Kidney (tissue), 14 donors: ENCODE results near the gene WDR5. TPM values are rescaled to one million over a fixed set of nuclear protein-coding genes. Genes with fewer than 3 reads are reported as not detected.

ENCODE experiments used
- DNase-seq, 5 donors: peaks; one replicate each; pipeline ENCODE4 v3.0.0-alpha.2; 2013 to 2020
- FAIRE-seq: peaks from 2 replicates; lab custom pipeline; 2012; peaks lifted over from hg19 to GRCh38; lab: Jason Lieb, UNC
- H3K27ac ChIP-seq, 2 donors: one replicate each; pipeline ENCODE4 v1.7.0; 2013; ENCODE audit warnings: low read depth in 2 of 2, low read length in 2 of 2, inconsistent platforms in 1 of 2
- H3K27me3 ChIP-seq: one replicate; pipeline ENCODE4 v1.7.1; 2013; ENCODE audit warnings: low read length, inconsistent platforms; ENCODE audit not compliant: control insufficient read depth, insufficient read depth
- H3K36me3 ChIP-seq, 3 donors: one replicate each; pipeline versions ENCODE4 v1.7.0 to v1.7.1; 2013; ENCODE audit warnings: low read length in 3 of 3, control low read depth in 1 of 3, inconsistent platforms in 1 of 3; ENCODE audit not compliant: insufficient read depth in 3 of 3, control insufficient read depth in 2 of 3
- H3K4me1 ChIP-seq, 3 donors: one replicate each; pipeline versions ENCODE4 v1.7.0 to v1.7.1; 2013; ENCODE audit warnings: low read length in 3 of 3, inconsistent platforms in 1 of 3, low read depth in 1 of 3; ENCODE audit not compliant: control insufficient read depth in 2 of 3, insufficient read depth in 2 of 3
- H3K4me3 ChIP-seq, 3 donors: one replicate each; pipeline versions ENCODE4 v1.7.0 to v1.8.1; 2013; ENCODE audit warnings: low read length in 3 of 3, control low read depth in 1 of 3, inconsistent platforms in 1 of 3
- H3K9ac ChIP-seq, 3 donors: one replicate each; pipeline versions ENCODE4 v1.7.0 to v1.7.1; 2013; ENCODE audit warnings: low read length in 3 of 3, control low read depth in 1 of 3, inconsistent platforms in 1 of 3
- H3K9me3 ChIP-seq, 3 donors: one replicate each; pipeline versions ENCODE4 v1.7.0 to v1.7.1; 2013; ENCODE audit warnings: low read length in 3 of 3, control low read depth in 1 of 3, inconsistent platforms in 1 of 3; ENCODE audit not compliant: control insufficient read depth in 2 of 3, insufficient read depth in 1 of 3
- intact Hi-C: fragments of 100-400 bp; cut with DNase I; formaldehyde crosslinking; loops from one replicate; pipeline ENCODE4 v1.11.1; 2022
- polyA plus RNA-seq: library from polyadenylated mRNA; stranded (reverse); fragments of 350-450 nt; fragmentation: Illumina TruSeq; extraction: RNeasy Lipid Tissue Mini Kit (QIAGEN cat#74804); gene quantifications from one replicate; pipeline ENCODE4 v1.2.3, GENCODE V29; 2014; ENCODE audit warnings: low read depth, low replicate concordance; ENCODE audit not compliant: insufficient read depth
- total RNA-seq: library from RNA; stranded (reverse); fragmentation: NEBNext Ultra II Directional; extraction: Animal tissue kit (Norgen Biotek cat#: 25700); gene quantifications from one replicate; pipeline ENCODE4 v1.2.1, GENCODE V29; 2021
- TF ChIP-seq, protein P1 (sequence below): IDR thresholded peaks from 3 replicates; pipeline ENCODE4 v1.5.1; 2012; ENCODE audit warnings: mild to moderate bottlenecking, moderate library complexity, borderline replicate concordance; ENCODE audit not compliant: insufficient read depth; ENCODE audit errors: extremely low read depth
- donor health status: control.
- donor health status: control.
- donor health status: control.
- donor health status: control.
- donor health status: control.
- donor health status: DM: yes; HTN: yes; CAD: no.
- donor health status: Normal renal cell carcinoma (clear cell type).

Gene WDR5
- total and polyA plus RNA-seq, 2 donors from 2014 or later = 18.8 to 25.4 TPM

DNA sequence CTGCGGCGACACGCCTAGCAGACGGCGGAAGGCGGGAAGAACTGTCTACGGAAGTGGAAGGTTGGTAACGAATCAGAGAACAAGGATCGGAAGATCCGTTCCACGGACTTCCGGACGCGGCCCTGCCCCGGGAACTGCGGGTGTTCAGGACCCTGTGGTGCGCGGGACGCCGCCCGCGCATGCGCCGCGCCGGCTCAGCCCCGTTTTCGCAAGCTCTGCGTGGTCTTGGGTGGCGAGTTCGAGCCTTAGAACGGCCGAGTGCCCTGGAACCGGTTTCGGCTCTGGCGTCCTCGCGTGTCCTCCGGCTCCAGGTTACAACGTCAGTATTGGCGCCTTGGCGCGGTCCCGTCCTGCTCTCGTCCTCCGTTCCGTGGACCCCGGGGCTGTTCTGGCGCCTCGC is 29.0 kb downstream of the WDR5 start:
- intact Hi-C loops = no loop called here
- no peak for FAIRE-seq
- Histone ChIP-seq H3K9me3 (no peaks in the 10 kb centered on the region), H3K27me3 (no peaks in the 10 kb centered on the region), H3K27ac (no peak overlapping the region), H3K4me3 (no peak overlapping the region), H3K36me3 (no peaks in the 10 kb centered on the region), H3K4me1 (peaks cover 0 to 7% (median 6%) of the 10 kb centered on the region in 3 donors), H3K9ac (no peak overlapping the region)
- TF ChIP-seq, protein P1, sequence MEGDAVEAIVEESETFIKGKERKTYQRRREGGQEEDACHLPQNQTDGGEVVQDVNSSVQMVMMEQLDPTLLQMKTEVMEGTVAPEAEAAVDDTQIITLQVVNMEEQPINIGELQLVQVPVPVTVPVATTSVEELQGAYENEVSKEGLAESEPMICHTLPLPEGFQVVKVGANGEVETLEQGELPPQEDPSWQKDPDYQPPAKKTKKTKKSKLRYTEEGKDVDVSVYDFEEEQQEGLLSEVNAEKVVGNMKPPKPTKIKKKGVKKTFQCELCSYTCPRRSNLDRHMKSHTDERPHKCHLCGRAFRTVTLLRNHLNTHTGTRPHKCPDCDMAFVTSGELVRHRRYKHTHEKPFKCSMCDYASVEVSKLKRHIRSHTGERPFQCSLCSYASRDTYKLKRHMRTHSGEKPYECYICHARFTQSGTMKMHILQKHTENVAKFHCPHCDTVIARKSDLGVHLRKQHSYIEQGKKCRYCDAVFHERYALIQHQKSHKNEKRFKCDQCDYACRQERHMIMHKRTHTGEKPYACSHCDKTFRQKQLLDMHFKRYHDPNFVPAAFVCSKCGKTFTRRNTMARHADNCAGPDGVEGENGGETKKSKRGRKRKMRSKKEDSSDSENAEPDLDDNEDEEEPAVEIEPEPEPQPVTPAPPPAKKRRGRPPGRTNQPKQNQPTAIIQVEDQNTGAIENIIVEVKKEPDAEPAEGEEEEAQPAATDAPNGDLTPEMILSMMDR = no peak
- no peak for DNase-seq

- H3K9ac ChIP-seq = no peak overlapping the region
- no peaks in the 10 kb centered on the region for H3K36me3 ChIP-seq
- H3K4me1 ChIP-seq = peaks cover 0 to 7% (median 6%) of the 10 kb centered on the region in 3 donors
- no peaks in the 10 kb centered on the region for H3K9me3 ChIP-seq
- H3K27me3 ChIP-seq = no peaks in the 10 kb centered on the region
- intact Hi-C loops = no loop called here
- TF ChIP-seq, protein P1 = no peak
- H3K27ac ChIP-seq = no peak overlapping the region
- no peak overlapping the region for H3K4me3 ChIP-seq
- DNase-seq (peak in 2 of 5 donors; percentile 86 to 89), FAIRE-seq (no peak)
Measured at GRCh38 chr9:134165357-134166315, 29.8 kb downstream of the WDR5 start.

GRCh38 chr9:134166374-134166773 is 30.5 kb downstream of the WDR5 start:
- Histone ChIP-seq H3K27me3 (no peaks in the 10 kb centered on the region), H3K4me1 (peaks cover 0 to 9% (median 7%) of the 10 kb centered on the region in 3 donors), H3K9me3 (no peaks in the 10 kb centered on the region), H3K36me3 (no peaks in the 10 kb centered on the region), H3K9ac (no peak overlapping the region), H3K4me3 (no peak overlapping the region), H3K27ac (no peak overlapping the region)
- peak in 1 of 5 donors; percentile 72 for DNase-seq
- FAIRE-seq = no peak
- intact Hi-C loops = no loop called here
- TF ChIP-seq, protein P1 = no peak
